Bone marrow (tissue), 2 donors: Measurements from ENCODE around the gene ERGIC3.

Source experiments
- DNase-seq, 2 donors: peaks; one replicate each; lab custom pipeline; 2025; lab: John Stamatoyannopoulos, UW

ERGIC3 gene

GRCh38 chr20:35598899-35599775 lies 57.3 kb downstream of the ERGIC3 start:
- no peak for DNase-seq

GRCh38 chr20:35599776-35600120 lies 57.9 kb downstream of the ERGIC3 start:
- no peak for DNase-seq

GRCh38 chr20:35600176-35600992 lies 58.5 kb downstream of the ERGIC3 start:
- no peak for DNase-seq

DNA sequence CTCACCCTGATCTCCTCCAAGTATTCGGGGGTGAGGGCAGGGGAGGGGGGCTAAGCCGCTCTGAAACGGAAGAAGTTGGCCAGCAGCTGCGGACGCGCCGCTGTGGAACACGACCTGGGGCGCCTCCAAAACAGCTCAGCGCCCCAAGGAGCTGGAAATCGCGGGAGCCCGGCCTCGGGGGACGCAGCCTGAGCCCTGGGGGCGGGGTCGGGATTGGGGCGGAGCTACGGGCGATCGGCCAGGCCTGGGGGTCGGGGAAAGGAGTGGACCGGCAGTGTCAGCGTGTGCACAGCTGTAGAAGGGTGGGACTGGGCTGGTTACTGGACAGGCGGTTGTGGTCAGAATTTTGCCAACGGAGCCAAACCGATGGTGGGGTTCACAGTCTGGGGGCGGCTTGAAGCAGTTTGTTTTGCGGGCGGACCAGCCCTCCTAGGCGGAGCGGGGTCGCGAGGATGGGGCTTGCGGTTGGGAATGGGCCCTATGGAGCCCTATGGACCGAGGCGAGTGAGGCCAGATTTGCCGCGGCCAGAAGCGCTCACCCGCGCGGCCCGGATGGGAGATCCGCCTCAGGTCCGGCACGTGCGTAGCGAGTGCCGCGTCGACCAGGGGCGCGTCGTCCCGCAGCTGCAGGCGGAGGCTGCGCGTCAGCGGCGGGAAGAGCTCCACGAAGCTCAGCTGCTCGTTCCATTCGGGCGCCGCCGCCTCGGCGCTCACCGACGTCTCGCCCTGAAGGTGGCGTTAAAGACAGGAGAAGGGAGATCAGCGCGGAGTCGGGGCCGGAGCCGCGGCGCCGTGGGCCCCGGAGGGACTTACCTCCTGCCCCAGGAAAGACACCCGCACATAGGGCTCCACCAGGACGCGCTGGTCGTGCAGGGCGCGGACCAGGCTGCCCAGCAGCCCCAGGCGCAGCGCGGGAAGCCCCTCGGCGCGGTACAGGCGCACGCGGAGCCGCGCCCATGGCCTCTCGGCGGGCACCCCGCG lies 59.4 kb downstream of the ERGIC3 start:
- DNase-seq, result peak; percentile 26 to 30

DNA sequence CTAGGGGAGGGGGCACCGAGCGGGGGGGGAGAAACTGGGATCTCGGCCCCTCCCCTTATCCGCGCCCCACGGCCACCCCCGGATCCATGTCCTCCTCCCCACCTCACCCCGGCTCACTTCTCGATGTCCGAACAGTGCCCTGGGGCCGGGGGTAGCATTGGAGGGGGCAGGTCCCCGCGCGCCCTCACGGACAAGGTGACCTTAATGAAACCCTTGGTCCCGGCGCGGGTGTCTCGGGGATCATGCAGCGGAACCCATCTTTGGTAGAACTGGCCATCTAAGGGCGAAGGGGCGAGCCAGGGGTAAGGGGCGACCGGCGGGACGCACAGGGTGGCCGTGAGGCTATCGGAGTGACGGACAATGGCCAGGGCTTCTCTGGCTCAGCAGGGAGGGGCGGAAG lies 60.1 kb downstream of the ERGIC3 start:
- no peak for DNase-seq

GRCh38 chr20:35602851-35603495 lies 61.1 kb downstream of the ERGIC3 start:
- DNase-seq, result no peak

DNA sequence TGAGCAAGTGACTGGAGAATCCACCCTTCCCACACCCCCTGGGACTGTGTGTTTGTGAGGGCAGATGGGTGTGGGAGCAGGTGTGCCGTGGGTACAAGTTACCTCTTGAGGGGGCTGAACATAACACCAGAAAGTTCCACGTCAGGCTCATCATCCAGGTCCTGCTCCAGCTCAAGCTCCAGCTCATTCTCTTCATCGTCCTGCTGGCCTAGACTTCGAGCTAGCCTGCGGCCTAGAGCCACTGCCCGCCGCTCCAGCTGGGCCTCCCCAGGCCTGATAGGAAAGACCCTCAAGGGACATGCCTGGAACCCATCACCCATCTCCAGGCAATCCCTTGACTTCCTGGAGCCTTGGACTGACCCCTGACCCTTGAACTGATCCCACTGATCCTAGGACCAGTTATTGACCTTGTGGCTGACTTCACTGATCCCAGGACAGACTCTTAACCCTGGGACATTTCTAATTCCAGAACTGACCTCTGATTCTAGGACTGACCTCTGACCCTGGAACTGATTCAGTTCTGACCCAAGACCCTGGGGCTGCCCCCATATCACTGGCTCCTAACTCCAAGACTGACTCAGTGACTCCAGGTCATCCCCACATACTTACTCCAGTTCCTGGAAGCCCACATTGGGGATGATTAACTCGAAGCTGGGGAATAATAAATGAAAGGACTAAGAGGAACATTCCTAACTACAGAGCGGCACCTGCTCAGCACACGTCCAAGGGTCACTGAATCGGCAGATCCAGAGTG lies 62.0 kb downstream of the ERGIC3 start:
- no peak for DNase-seq

DNA sequence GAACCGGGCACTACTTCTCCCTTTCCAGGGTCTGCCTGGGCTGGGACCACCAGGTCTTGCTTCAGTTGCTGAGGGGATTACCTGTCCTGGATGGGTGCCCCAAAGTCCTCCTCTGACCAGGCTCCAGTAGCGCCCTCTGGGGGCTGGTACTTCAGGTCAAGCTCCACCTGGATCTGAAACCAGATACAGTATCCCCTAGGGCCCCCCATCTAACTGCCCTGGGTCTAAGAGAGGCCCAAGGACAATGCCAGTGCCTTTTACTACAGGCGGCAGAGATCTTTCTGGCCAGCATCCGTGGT lies 62.5 kb downstream of the ERGIC3 start:
- no peak for DNase-seq

- no peak for DNase-seq
Measured at GRCh38 chr20:35606127-35606526, 64.2 kb downstream of the ERGIC3 start.
